Measurements from ENCODE around the gene MSRB2. TPM values are rescaled to one million over a fixed set of nuclear protein-coding genes. Genes with fewer than 3 reads are reported as not detected.
"Not testable (repeated sequence)": the region's sequence is repeated elsewhere in the genome, so short reads cannot be mapped to it uniquely, and the experiment has no call there.

Gene MSRB2
- total RNA-seq, result 34.7 TPM

DNA sequence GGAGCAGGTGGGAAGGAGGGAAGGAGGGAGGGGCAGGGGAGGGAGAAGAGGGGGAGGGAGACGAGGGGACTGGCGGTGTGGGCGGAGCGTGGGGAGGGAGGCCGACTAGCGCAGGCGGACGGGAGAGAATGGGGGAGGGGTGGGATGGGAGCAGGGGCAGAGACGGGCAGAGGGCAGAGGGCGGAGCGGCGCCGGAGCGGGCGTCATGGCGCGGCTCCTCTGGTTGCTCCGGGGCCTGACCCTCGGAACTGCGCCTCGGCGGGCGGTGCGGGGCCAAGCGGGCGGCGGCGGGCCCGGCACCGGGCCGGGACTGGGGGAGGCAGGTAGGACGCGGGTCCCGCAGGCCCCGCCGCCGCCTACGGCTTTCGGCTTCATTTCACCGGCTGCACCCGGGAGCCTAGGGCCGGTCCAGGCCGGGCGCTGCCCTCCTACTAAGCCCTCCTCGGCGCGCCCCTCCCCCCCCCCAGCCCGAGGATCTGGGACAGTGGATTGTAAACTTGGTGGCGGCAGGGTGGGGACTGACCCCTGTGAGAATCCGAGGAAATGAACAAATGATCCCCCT lies at the start of gene MSRB2:
Gene MSRB2, plus strand, starts transcription at position 176 of the 562 bp plus-strand sequence. Its CDS starts 30 bp downstream, at position 206.
- peak; percentile 97 for DNase-seq (ENCODE audit: low spot score)

DNA sequence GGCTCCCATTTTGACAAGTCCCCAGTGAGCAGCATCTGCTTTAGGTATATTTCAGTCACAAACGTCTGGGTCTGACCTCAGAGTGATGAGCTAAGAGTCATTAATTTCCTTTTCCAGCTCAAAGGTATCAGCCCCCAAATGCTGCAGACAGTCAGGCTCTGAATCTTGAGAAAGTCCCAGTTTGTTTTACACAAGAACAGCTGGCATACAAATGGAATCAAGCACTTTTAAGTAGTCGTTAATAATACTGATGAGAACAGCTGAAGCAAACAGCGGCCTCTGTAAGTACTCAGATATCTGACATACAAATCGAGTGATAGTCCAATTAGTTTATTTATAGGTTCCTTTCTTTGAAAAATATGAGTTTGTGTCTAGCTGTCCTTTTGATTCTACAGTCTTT lies 49.4 kb upstream of the MSRB2 start:
- no peak for DNase-seq (ENCODE audit: low spot score)

DNA sequence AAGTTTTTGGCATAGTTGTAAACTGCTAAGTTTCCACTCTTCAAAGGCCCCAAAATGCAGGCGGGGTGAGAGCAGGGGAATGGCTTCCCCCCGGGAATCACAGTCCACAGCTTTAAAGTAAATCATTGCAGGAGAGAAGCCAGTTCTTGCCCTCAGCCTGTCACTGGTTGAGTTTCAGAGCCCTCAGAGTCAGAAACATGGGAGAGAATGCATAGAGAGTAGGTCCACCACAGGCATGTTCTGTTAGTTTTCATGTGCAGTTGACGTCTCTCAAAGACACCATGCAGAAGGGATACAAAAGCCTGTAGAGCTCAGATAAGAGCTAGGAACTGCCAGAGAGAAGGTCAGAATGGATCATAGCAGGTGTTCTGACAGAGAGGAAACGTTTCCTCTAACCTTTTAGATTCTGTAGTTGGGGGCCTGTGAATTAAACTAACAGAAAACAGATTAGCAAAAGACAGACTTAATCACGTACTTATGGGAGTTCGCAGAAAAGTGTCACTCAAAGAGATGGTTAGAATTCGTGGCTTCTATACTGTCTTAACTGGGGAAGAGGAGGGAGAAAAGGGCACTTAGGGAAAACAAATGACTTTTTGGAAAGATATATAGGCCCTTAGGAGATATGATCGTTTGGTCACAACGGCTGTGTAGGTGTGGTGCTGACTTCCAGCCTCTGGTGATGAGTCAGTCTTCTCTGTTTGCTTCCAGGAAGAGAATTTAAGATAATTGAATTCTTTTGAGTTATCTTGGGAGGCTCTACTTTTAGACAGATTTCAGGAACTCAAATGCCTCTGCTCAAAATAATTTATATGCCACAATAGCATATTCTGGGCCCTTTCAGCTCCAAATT lies 48.0 kb upstream of the MSRB2 start:
- no peak for DNase-seq (ENCODE audit: low spot score)

DNA sequence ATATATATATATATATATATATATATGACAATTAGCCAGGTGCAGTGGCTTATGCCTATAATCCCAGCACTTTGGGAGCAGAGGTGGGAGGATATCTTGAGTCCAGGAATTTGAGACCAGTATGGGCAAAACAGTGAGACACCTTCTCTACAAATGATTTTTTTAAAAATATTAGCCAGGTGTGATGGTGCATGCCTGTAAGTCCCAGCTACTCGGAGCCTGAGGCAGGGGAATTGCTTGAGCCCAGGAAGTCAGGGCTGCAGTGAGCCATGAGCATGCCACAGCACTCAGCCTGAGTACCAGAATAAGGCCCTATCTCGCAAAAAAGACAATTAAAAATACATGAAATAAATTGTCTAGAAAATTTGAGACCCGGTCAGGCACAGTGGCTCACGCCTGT lies 47.2 kb upstream of the MSRB2 start:
- DNase-seq (ENCODE audit: low spot score), result no peak

DNA sequence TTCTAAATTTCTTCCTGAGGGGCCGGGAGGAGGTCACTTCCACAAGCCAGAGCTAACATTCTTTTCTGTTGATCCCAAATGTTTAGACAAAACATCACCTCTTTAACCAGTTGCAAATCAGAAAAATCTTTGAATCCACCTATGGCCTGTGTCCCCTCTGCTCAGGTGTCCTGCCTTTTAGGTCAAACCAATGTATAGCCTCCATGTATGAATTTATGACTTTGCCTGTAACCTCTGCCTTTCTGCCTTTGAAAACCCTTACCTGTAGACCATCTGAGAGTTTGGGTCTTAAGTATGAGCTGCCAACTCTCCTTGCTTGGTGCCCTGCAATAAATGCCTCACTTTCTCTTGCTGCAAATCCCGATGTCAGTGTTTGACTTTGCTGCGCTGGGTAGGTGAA lies 44.1 kb upstream of the MSRB2 start:
- DNase-seq (ENCODE audit: low spot score), result no peak

DNA sequence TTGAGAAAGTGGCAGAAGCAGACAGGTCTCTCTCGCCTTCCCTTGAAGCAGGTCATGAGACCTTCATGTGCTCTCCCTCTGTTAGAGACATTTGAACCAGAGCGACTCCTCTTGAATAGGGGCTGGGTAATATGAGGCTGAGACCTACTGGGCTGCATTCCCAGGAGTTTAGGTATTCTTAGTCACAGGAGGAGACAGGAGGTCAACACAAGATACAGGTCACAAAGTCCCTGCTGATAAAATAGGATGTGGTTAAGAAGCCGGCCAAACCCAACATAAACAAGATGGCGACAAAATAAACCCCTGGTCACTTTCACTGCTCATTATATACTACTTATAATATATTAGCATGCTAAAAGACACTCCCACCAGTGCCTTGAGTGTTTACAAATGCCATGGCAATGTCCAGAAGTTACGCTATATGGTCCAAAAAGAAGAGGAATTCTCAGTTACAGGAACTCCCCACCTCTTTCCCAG lies 43.5 kb upstream of the MSRB2 start:
- no peak for DNase-seq (ENCODE audit: low spot score)

DNA sequence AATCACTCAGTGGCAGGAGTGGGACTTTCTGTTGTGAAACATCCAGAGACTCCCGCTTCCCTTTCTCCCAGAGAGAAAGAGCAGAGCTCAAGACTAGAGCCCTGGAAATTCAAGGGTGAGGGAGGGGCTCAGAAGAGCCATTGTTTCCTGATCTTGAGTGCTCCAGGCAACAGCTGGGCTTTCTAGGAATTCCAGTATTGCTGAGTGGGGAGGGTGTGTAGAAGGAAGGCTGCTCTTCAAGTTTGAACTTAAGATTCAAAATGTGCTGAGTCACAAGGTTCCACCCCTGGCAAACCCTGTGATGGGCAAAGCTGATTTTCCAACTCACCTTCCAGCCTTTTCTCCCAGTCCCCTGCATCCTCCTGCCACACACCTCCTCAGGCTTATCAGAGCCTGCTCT lies 42.3 kb upstream of the MSRB2 start:
- no peak for DNase-seq (ENCODE audit: low spot score)

DNA sequence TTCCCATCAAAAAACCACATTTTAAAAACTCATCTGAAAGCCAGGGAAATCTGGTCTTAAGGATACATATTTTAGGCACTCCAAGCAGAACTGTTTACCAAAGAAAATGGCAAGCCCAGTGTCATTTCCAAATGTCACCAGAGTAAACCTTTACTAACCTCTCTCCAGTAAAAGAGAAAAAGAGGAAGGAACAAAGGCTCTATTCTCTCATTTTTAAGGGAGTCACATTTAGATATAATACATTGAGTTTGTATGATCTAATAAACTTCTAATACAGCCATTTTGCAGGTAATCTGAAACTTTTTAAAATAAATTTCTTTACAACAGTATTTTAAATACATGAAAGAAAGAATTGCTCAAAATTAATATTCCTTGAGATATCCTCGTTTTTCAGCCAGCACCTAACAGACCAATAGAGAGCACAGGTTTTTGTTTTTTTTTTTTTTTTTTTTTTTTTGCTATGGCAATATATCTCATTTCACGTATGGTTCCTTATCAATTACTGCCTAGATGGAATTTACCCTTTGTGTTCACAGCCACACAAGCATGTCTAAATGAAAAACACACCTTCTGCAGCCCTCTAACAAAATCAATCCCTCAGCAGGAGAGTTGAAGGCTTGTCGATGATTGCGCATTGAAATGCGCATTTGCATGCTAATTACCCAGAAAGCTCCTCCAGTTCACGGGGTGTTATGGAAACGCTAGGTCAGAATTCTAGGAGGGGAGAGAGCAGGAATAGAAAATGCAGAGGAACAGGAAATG lies 39.8 kb upstream of the MSRB2 start:
- DNase-seq (ENCODE audit: low spot score), result no peak

DNA sequence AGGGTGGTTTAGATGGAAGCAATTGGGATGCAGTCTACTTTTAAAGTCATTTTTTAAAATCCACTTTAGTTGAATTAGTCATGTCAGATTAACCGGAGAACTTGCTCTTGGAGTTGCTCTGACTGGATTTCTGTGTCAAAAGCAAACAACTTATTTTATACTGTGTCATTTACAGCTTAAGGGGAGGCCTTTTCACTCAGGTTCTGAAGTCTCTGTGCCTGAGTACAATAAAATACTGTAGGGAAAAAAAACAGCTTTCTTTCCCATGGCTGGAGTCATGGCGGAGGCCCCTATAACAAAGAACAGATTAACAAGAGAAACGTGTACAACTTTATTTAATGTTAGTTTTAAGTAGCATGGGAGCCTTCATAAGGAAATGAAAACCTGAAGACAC lies 39.2 kb upstream of the MSRB2 start:
- DNase-seq (ENCODE audit: low spot score), result no peak

DNA sequence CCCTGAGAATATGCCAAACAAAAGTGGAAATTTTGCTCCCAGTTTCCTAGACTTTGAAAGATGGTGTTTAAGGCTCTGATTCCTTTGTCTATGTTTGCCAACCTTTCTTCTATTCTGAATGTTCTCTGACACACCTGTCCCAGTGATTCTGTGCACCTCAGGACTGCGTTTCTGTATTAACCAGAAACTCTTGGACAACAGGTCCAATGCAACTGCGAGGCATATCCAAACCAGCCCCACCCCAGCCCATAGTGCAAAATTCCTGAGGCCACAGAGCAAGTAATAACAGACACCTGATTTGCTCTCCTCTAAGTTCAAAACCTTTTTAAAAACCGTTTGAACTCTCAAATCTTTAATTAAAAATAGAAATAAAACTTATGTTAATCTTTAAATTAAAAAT lies 37.0 kb upstream of the MSRB2 start:
- no peak for DNase-seq (ENCODE audit: low spot score)

DNA sequence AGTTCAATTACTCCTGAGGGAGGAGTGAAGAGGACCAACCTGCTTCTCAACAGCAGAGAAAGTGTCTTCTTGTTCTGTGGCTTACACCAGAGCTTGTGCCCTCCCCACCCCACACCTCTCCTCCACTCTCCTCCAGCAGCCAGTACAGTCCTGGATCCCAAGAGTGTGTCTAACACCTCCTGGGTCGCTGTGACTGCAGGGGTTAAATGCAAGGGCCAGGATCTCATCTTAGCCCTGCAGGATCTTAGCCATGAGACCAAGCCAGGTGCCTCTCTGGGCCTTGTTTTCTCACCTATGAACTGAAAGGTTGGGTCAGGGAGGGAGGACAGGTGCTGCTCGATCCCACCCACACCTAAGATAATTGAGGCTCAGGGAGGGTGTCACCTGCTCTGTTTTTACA lies 34.5 kb upstream of the MSRB2 start:
- DNase-seq (ENCODE audit: low spot score), result no peak

DNA sequence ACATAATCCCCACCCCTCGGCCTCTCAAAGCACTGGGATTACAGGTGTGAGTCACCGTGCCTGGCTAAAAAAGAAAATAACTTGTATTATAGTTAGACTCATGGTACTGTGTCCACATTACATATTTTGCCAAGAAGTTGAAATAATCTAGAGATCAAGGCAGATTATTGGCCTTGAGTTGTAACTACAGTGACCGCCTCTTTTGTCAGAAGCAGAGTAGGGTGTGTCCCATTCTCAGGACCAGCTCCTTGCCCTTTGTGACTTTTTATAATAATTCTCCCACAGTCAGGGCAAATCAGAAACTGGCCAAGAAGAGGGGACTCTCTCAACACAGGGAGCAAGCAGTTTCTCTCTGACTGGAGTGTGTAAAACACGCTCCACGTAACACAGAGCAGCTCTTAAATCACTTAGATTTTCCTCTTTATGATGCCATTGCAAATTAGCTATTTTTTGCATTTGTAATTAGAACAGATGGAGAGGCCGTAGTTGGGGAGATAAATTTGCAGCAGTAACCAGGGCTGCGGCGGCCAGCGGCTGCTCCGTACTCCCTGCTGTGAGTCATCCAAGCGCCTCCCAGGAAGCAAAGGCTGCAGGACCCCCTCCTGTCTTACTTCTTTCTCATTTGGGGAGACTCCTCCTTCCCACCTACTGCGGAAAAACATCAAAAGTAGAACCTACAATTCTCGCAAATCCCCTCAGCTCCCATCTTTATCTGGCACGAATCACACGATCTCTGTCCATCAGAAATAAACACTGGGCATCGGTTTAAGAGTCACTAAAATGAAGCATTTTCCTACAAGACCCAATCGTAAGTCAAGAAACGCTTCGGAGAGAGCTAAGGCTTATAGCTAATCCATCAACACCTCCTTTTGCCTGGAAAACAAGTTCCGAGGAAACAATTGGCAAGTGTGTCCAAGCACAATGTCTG lies 32.1 kb upstream of the MSRB2 start:
- DNase-seq (ENCODE audit: low spot score), result no peak

DNA sequence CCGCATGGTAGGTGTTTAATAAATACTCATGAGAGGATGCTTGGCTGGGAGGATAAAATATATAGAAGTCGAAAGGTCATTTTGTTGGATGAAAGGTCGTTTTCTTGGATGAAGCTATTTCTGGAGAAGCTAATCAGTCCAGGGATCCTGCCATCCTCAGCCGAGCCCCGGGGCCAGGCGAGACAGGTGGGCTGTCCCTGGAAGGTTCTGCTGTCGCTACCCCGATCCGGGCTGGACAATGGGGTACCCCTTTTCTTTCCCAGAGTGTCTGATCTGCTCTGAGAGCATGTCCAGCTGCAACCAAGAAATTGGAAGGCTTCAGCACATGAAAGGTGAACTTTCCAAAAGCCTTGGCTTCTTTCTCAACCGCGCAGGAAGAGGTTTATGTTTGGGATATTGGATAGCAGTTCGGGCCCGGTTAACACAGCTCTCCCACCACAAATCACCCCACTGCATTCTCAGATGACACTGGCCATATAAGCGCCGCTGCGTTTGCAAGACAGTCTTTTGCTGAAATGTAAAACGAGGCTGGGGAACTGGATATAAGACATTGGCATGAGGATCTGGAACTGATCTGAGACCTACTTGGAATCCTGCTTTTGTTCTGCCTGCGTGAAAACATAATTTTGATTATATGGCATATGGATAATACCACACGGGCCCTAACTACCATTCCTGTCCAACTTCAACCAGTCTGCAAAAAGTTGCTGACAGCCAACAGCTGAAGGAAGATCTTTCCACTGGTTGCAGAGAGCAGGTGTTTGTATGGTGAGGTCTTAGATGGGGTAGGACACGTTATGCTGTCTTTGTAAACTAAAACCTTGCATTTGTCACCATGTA lies 31.2 kb upstream of the MSRB2 start:
- no peak for DNase-seq (ENCODE audit: low spot score)

DNA sequence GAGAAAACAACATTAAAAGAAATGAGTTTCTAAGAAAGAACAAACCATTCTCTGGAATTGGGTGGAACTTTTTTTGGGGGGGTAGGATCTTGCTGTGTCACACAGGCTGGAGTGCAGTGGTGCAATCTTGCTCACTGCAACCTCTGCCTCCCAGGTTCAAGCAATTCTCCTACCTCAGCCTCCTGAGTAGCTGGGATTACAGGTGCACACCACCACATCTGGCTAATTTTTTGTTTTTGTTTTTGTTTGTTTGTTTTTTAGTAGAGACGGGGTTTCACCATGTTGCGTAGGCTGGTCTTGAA lies 30.6 kb upstream of the MSRB2 start:
- DNase-seq (ENCODE audit: low spot score), result not testable (repeated sequence)

DNA sequence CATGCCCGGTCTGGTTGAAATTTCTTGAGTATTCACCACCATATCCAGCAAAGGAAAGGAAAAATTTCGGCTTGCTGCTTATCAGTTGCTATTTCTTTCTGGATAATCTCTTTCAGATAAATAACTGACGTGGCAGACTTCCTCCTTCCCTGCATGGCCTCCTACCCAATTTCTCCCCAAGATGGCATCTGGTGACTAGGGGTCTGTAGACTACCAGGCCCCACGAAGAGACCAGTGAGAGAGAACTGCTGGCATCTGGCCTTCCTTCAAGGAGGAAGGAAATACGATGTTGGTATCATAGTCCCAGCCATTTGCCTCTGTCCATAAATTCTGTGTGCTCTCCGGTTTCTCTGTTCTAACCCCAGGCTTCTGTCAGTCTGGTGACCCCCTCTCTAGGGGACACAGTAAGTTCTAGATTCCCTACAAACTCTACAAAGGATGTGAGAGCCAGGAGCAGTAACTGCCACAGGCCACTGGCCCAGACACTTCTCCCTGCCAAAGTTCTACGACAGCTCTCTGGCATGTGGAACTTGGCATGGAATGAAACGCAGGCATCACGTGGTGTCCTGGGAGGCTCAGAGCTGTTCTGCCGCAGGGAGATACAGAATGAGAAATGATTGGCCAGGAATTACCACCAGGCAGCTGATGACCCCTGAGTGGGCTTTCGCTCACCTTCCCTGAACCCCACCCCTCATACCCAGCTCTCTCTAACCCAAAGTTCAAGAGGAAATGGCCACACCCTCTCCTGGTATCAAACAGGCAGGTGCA lies 30.0 kb upstream of the MSRB2 start:
- DNase-seq (ENCODE audit: low spot score), result peak; percentile 88

DNA sequence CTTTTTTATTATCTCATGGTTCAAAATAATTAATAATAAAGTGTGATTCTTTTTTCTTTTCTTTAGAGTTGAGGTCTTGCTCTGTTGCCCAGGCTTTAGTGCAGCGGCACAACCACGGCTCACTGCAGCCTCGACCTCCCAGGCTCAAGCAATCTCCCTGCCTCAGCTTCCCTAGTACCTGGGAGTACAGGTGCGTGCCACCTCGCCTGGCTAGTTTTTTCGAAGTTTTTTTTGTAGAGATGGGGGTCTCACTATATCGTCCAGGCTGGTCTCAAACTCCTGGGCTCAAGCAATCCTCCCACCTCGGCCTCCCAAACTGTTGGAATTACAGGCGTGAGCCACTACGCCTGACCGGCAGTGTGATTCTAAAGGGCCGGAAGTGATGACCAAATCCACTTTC lies 28.0 kb upstream of the MSRB2 start:
- DNase-seq (ENCODE audit: low spot score), result no peak

DNA sequence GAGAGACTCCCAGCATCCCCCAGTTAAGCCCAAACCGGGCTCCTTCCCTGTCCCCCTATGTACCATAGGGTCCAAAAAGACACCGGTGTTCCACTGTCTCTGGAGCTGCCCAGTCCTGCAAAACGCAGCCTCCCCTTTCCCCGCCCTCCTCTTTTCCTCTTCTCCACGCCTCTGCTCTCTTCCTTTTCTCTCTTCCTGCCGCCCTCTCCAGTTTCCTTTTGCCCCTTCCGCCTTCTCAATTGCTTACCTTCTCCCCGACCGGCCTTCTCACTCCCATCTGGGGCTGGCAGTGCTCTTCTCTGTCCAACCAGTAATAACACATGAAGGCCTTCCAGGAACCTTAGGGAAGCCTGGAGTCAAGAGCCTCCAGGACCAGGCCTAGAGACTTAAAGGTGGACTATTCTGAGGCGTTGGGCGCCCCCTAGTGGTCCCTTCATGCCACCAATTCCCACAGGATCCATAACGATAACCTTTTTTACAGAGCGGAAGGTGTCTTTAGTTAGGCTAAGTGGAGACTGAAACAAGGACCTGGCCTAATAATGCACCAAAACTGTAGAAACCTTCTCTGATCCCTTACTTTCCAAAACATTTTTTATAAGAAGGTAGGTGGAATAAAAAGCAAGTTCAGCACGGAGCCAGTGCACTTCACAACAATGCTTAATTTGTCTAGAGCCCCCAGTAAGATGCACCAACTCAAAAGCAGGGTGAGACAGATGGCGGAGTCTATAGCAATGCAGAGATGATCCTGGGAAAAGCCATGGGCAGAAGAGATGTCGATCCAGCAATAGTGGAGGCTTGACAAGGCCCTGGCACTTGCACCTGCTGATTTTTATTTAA lies 27.2 kb upstream of the MSRB2 start:
- DNase-seq (ENCODE audit: low spot score), result peak; percentile 69

DNA sequence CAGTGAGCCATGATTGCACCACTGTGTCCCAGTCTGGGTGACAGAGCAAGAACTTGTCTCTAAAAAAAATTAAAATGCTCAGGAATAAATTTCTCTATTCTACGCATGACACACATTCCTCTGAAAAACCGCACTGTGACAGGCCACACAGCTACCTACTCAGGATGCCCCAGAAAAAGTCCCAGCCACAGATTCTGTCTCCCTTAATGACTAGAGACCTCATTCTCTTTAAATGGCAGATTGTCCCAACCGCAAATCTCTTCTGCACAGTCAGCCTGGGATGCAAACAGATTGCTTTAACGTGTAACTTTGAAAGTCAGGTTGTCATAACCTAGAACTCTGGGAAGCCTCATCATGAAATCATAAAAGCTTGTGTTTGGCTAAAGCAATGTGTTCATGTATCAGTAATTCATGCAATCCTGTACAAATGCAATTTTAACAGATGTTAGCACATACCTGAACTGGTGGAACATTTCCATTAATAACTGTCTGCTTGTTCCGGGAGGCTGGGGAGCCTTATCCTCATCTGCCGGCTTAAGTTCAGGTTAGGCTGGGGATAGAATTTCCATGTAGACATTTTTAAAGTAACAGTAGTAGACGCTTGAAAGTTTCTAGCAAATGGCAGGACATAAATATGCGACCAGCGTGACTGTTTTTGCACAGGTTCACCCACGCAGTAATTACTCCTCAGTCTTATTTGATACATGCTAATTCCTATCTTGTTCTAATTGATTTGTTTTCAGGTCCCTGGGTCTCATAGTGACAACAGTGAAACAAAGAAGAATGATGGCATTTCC lies 26.2 kb upstream of the MSRB2 start:
- DNase-seq (ENCODE audit: low spot score), result no peak
